H9 (cell line): ENCODE results near the gene SNX32. TPM values are rescaled to one million over a fixed set of nuclear protein-coding genes. Genes with fewer than 3 reads are reported as not detected.

Experiments
- DNase-seq: peaks from one replicate; pipeline ENCODE4 v3.0.0-alpha.2; 2017
- H2AFZ ChIP-seq: one replicate; pipeline ENCODE4 v1.6.1; 2013; ENCODE audit warnings: mild to moderate bottlenecking, low read length, control low read depth, moderate library complexity
- H2AK5ac ChIP-seq: 2 replicates; pipeline ENCODE4 v1.6.1; 2013; ENCODE audit warnings: low read length, control low read depth, mixed read lengths; ENCODE audit not compliant: insufficient read length
- H2BK120ac ChIP-seq: one replicate; pipeline ENCODE4 v1.6.1; 2013; ENCODE audit warnings: low read depth, mild to moderate bottlenecking, low read length, control low read depth, inconsistent platforms; ENCODE audit not compliant: poor library complexity, severe bottlenecking
- H2BK12ac ChIP-seq: 2 replicates; pipeline ENCODE4 v1.6.1; 2013; ENCODE audit warnings: low read length, control low read depth, mixed read lengths, low read depth; ENCODE audit not compliant: insufficient read length
- H2BK15ac ChIP-seq: 2 replicates; pipeline ENCODE4 v1.6.1; 2013; ENCODE audit warnings: low read depth, low read length, control low read depth
- H2BK20ac ChIP-seq: one replicate; pipeline ENCODE4 v1.6.1; 2013; ENCODE audit warnings: low read depth, mild to moderate bottlenecking, low read length, control low read depth, inconsistent platforms; ENCODE audit not compliant: poor library complexity, severe bottlenecking
- H2BK5ac ChIP-seq: 2 replicates; pipeline ENCODE4 v1.6.1; 2013; ENCODE audit warnings: low read length, control low read depth, mixed read lengths; ENCODE audit not compliant: insufficient read length
- H3K14ac ChIP-seq: 2 replicates; pipeline ENCODE4 v1.6.1; 2013; ENCODE audit warnings: low read length, control low read depth; ENCODE audit not compliant: insufficient read depth
- H3K18ac ChIP-seq: 2 replicates; pipeline ENCODE4 v1.6.1; 2013; ENCODE audit warnings: low read depth, mild to moderate bottlenecking, mixed read lengths, low read length, control low read depth; ENCODE audit not compliant: insufficient read length
- H3K23ac ChIP-seq: 2 replicates; pipeline ENCODE4 v1.6.1; 2013; ENCODE audit warnings: low read length, control low read depth, mixed read lengths, low read depth; ENCODE audit not compliant: insufficient read length
- H3K23me2 ChIP-seq: 2 replicates; pipeline ENCODE4 v1.6.1; 2013; ENCODE audit warnings: low read depth, mild to moderate bottlenecking, mixed read lengths, low read length, control low read depth; ENCODE audit not compliant: insufficient read length, poor library complexity, severe bottlenecking
- H3K27ac ChIP-seq: 2 replicates; pipeline ENCODE4 v1.5.1; 2013; ENCODE audit warnings: low read length, control low read depth, mixed read lengths, low read depth; ENCODE audit not compliant: insufficient read length
- H3K27me3 ChIP-seq: 2 replicates; pipeline ENCODE4 v1.6.1; 2013; ENCODE audit warnings: low read length, control low read depth, inconsistent platforms; ENCODE audit not compliant: insufficient read depth
- H3K4ac ChIP-seq: 2 replicates; pipeline ENCODE4 v1.6.1; 2013; ENCODE audit warnings: low read depth, mild to moderate bottlenecking, control low read depth, inconsistent platforms, low read length, moderate library complexity
- H3K4me1 ChIP-seq: 2 replicates; pipeline ENCODE4 v1.6.1; 2013; ENCODE audit warnings: low read length, control low read depth, inconsistent platforms; ENCODE audit not compliant: insufficient read depth
- H3K4me2 ChIP-seq: 2 replicates; pipeline ENCODE4 v1.6.1; 2013; ENCODE audit warnings: low read length, control low read depth, mixed read lengths; ENCODE audit not compliant: insufficient read length, insufficient read depth
- H3K56ac ChIP-seq: 2 replicates; pipeline ENCODE4 v1.6.1; 2013; ENCODE audit warnings: low read depth, mild to moderate bottlenecking, mixed read lengths, low read length, control low read depth; ENCODE audit not compliant: insufficient read length
- H3K79me1 ChIP-seq: 2 replicates; pipeline ENCODE4 v1.6.1; 2013; ENCODE audit warnings: low read depth, mild to moderate bottlenecking, moderate library complexity, low read length, control low read depth, inconsistent platforms; ENCODE audit not compliant: insufficient read depth, poor library complexity, severe bottlenecking
- H3K79me2 ChIP-seq: 2 replicates; pipeline ENCODE4 v1.6.1; 2013; ENCODE audit warnings: low read length, control low read depth, inconsistent platforms; ENCODE audit not compliant: insufficient read depth
- H3K9ac ChIP-seq: 2 replicates; pipeline ENCODE4 v1.6.1; 2013; ENCODE audit warnings: low read length, control low read depth, mixed read lengths; ENCODE audit not compliant: insufficient read length; ENCODE audit errors: extremely low read depth
- H3K9me3 ChIP-seq: one replicate; pipeline ENCODE4 v1.6.1; 2013; ENCODE audit warnings: low read depth, low read length, inconsistent platforms; ENCODE audit not compliant: control insufficient read depth
- H3T11ph ChIP-seq: one replicate; pipeline ENCODE4 v1.6.1; 2013; ENCODE audit warnings: mild to moderate bottlenecking, low read length, control low read depth, inconsistent platforms
- H4K20me1 ChIP-seq: one replicate; pipeline ENCODE4 v1.6.1; 2013; ENCODE audit not compliant: control insufficient read depth, insufficient read length, insufficient read depth
- H4K5ac ChIP-seq: 2 replicates; pipeline ENCODE4 v1.6.1; 2013; ENCODE audit warnings: low read depth, mild to moderate bottlenecking, mixed read lengths, low read length, control low read depth; ENCODE audit not compliant: insufficient read length
- H4K8ac ChIP-seq: replicated peaks from 2 replicates; pipeline ENCODE4 v1.6.1; 2013; ENCODE audit warnings: low read length, control low read depth, mixed read lengths, low read depth; ENCODE audit not compliant: insufficient read length
- H4K91ac ChIP-seq: 2 replicates; pipeline ENCODE4 v1.6.1; 2013; ENCODE audit warnings: low read depth, mild to moderate bottlenecking, moderate library complexity, mixed read lengths, low read length, control low read depth; ENCODE audit not compliant: insufficient read length
- H3K27ac Mint-ChIP-seq, 3 experiments: 2 replicates in 2 of 3; 3 replicates in 1 of 3; pipeline ENCODE4 v1.8.0; 2020 to 2021; ENCODE audit warnings: mixed read lengths in 3 of 3, mild to moderate bottlenecking in 1 of 3, moderate library complexity in 1 of 3
- H3K27me3 Mint-ChIP-seq: 2 replicates; pipeline ENCODE4 v1.8.0; 2021; ENCODE audit warnings: low read depth, mild to moderate bottlenecking, moderate library complexity, mixed read lengths
- H3K36me3 Mint-ChIP-seq, 3 experiments: 2 replicates in 2 of 3; 3 replicates in 1 of 3; pipeline ENCODE4 v1.8.0; 2020 to 2021; ENCODE audit warnings: low read depth in 3 of 3, mixed read lengths in 3 of 3; ENCODE audit not compliant: insufficient read depth in 1 of 3
- H3K4me1 Mint-ChIP-seq, 2 experiments: 2 replicates each; pipeline ENCODE4 v1.8.0; 2020; ENCODE audit warnings: mixed read lengths in 2 of 2
- H3K4me3 Mint-ChIP-seq, 2 experiments: 2 replicates in 1 of 2; 3 replicates in 1 of 2; pipeline ENCODE4 v1.8.0; 2020 to 2021; ENCODE audit warnings: mild to moderate bottlenecking in 2 of 2, mixed read lengths in 2 of 2, moderate library complexity in 1 of 2
- H3K9me3 Mint-ChIP-seq, 2 experiments: 2 replicates in 1 of 2; 3 replicates in 1 of 2; pipeline ENCODE4 v1.8.0; 2020; ENCODE audit warnings: mild to moderate bottlenecking in 2 of 2, mixed read lengths in 2 of 2, moderate library complexity in 1 of 2
- CTCF ChIP-seq: fragments of 200-600 bp; sonication (generic); conservative IDR thresholded peaks from 3 replicates; pipeline ENCODE4 v1.8.0; 2021; ENCODE audit warnings: antibody characterized with exemption, mild to moderate bottlenecking
- WGBS: extraction: QIAGEN DNeasy Blood & Tissue Kit; methylation state at CpG from one replicate; pipeline ENCODE4 v1.1.7; 2013; ENCODE audit warnings: missing lambda C conversion rate, low lambda C conversion rate, mixed read lengths; ENCODE audit not compliant: insufficient read length; ENCODE audit errors: extremely low coverage; 5-methylcytosine and 5-hydroxymethylcytosine counted together
- total RNA-seq: library from RNA; stranded (reverse); gene quantifications from 2 replicates; pipeline ENCODE4 v1.2.1, GENCODE V29; 2021

SNX32 gene
- total RNA-seq, 1 experiment from 2014 or later: 1.2 TPM

- no peak for TF ChIP-seq CTCF
Observed at GRCh38 chr11:65868907-65869306, 35.1 kb downstream of the SNX32 start.

More at GRCh38 chr11:65868907-65869306, 35.1 kb downstream of the SNX32 start:
- Mint-ChIP-seq H3K36me3 (peaks cover 8 to 20% (median 20%) of the 10 kb centered on the region in 3 experiments; a peak in 6 of 7 replicates), H3K4me3 (no peak overlapping the region), H3K9me3 (no peaks in the 10 kb centered on the region; a peak in 1 of 5 replicates), H3K4me1 (peaks cover 15 to 20% of the 10 kb centered on the region in 2 experiments), H3K27ac (no peak overlapping the region), H3K27me3 (peaks cover 7% of the 10 kb centered on the region)
- Histone ChIP-seq H3K79me1 (no peaks in the 10 kb centered on the region), H3K27me3 (peaks cover 3% of the 10 kb centered on the region; the same call in 1 of the 2 replicates), H2BK20ac (no peak overlapping the region), H3K14ac (no peak overlapping the region), H3K27ac (no peak overlapping the region), H2BK15ac (no peak overlapping the region), H3K79me2 (no peaks in the 10 kb centered on the region), H2BK5ac (no peak overlapping the region), H3K4ac (no peak overlapping the region), H4K91ac (no peak overlapping the region), H3K9ac (no peak overlapping the region), H3K4me1 (no peaks in the 10 kb centered on the region), H3K56ac (no peak overlapping the region), H3K23me2 (peaks cover 8% of the 10 kb centered on the region), H3K9me3 (no peaks in the 10 kb centered on the region), H4K5ac (no peak overlapping the region), H2BK12ac (no peak overlapping the region), H3T11ph (no peak overlapping the region), H3K23ac (no peak overlapping the region), H4K20me1 (no peaks in the 10 kb centered on the region), H3K4me2 (no peak overlapping the region), H4K8ac (no peak overlapping the region), H3K18ac (no peak overlapping the region), H2AFZ (no peak overlapping the region), H2AK5ac (no peak overlapping the region), H2BK120ac (no peak overlapping the region)
- no CpG with 5 or more reads among the region's 3 CpGs for WGBS
- no peak for DNase-seq
